Measurements from ENCODE around the gene COA5.

COA5 gene

DNA sequence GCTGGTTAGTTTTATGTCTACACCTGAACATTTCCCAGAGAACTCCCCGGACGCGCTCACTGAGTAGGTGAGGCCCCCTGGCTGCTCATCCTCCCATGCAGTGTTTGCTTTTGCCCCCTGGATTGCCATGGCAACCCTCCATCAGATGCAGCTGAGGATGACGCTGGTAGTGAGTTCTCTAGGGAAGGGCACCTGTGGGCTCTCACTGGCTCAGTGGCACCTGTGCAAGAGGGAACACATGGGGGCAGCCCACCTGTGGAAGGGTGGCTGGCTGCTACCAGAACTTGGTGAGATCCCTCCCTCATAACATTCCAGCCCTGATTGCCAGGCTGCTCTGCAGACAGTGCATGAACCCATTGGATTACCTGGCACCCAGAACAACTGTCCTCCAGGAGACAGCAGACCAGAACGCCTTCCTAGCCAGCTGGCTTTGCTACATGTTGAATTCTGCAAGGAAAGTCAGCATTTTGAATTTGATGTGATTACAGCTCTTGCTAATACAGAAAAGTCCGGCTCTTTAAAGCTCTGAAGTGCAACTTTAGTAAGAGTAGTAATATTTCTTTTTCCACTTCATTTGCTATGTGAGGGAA lies 21.7 kb downstream of the COA5 start:
- Histone ChIP-seq H3K79me2 (ENCODE audit: insufficient read depth, low read length) (no peaks in the 10 kb centered on the region), H3K9ac (ENCODE audit: low read length) (no peak overlapping the region), H3K9me2 (replicated peaks; ENCODE audit: insufficient read depth, low read length) (no peaks in the 10 kb centered on the region), H3K36me3 (ENCODE audit: low read length) (no peaks in the 10 kb centered on the region), H2AFZ (ENCODE audit: low read depth, low read length, severe bottlenecking) (no peak overlapping the region), H3K4me3 (ENCODE audit: insufficient read depth, low read length, poor library complexity, severe bottlenecking) (no peak overlapping the region), H3K27me3 (ENCODE audit: low read length) (no peaks in the 10 kb centered on the region), H3K4me2 (ENCODE audit: low read depth, low read length, poor library complexity, severe bottlenecking) (no peak overlapping the region), H3K27ac (ENCODE audit: low read depth, low read length) (no peak overlapping the region), H3K9me3 (ENCODE audit: insufficient read depth, low read length) (no peaks in the 10 kb centered on the region), H3F3A (ENCODE audit: insufficient read depth) (no peaks in the 10 kb centered on the region), H4K20me1 (ENCODE audit: low read depth, low read length) (no peaks in the 10 kb centered on the region)
- TF ChIP-seq, protein P1, sequence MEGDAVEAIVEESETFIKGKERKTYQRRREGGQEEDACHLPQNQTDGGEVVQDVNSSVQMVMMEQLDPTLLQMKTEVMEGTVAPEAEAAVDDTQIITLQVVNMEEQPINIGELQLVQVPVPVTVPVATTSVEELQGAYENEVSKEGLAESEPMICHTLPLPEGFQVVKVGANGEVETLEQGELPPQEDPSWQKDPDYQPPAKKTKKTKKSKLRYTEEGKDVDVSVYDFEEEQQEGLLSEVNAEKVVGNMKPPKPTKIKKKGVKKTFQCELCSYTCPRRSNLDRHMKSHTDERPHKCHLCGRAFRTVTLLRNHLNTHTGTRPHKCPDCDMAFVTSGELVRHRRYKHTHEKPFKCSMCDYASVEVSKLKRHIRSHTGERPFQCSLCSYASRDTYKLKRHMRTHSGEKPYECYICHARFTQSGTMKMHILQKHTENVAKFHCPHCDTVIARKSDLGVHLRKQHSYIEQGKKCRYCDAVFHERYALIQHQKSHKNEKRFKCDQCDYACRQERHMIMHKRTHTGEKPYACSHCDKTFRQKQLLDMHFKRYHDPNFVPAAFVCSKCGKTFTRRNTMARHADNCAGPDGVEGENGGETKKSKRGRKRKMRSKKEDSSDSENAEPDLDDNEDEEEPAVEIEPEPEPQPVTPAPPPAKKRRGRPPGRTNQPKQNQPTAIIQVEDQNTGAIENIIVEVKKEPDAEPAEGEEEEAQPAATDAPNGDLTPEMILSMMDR (IDR thresholded peaks at IDR 0.05; ENCODE audit: insufficient read depth, low read length, poor library complexity, severe bottlenecking) = no peak
- no peak for TF ChIP-seq EZH2phosphoT487 (conservative IDR thresholded peaks at IDR 0.05; ENCODE audit: low read length)

- H3K27me3 ChIP-seq (ENCODE audit: low read length) = no peaks in the 10 kb centered on the region
- no peaks in the 10 kb centered on the region for H3K36me3 ChIP-seq (ENCODE audit: low read length)
- no peaks in the 10 kb centered on the region for H3F3A ChIP-seq (ENCODE audit: insufficient read depth)
- no peaks in the 10 kb centered on the region for H3K9me3 ChIP-seq (ENCODE audit: insufficient read depth, low read length)
- no peaks in the 10 kb centered on the region for H3K79me2 ChIP-seq (ENCODE audit: insufficient read depth, low read length)
- no peak overlapping the region for H3K4me2 ChIP-seq (ENCODE audit: low read depth, low read length, poor library complexity, severe bottlenecking)
- no peak overlapping the region for H3K9ac ChIP-seq (ENCODE audit: low read length)
- TF ChIP-seq EZH2phosphoT487 (conservative IDR thresholded peaks at IDR 0.05; ENCODE audit: low read length) = no peak
- TF ChIP-seq, protein P1 (IDR thresholded peaks at IDR 0.05; ENCODE audit: insufficient read depth, low read length, poor library complexity, severe bottlenecking) = no peak
- H3K9me2 ChIP-seq (replicated peaks; ENCODE audit: insufficient read depth, low read length) = no peaks in the 10 kb centered on the region
- no peak overlapping the region for H2AFZ ChIP-seq (ENCODE audit: low read depth, low read length, severe bottlenecking)
- no peak overlapping the region for H3K27ac ChIP-seq (ENCODE audit: low read depth, low read length)
- no peaks in the 10 kb centered on the region for H4K20me1 ChIP-seq (ENCODE audit: low read depth, low read length)
- no peak overlapping the region for H3K4me3 ChIP-seq (ENCODE audit: insufficient read depth, low read length, poor library complexity, severe bottlenecking)
Observed at GRCh38 chr2:98585386-98585785, 22.9 kb downstream of the COA5 start.

- Histone ChIP-seq H3K79me2 (ENCODE audit: insufficient read depth, low read length) (no peaks in the 10 kb centered on the region), H2AFZ (ENCODE audit: low read depth, low read length, severe bottlenecking) (no peak overlapping the region), H3K27me3 (ENCODE audit: low read length) (no peaks in the 10 kb centered on the region), H3K36me3 (ENCODE audit: low read length) (no peaks in the 10 kb centered on the region), H3K9ac (ENCODE audit: low read length) (no peak overlapping the region), H3K4me2 (ENCODE audit: low read depth, low read length, poor library complexity, severe bottlenecking) (no peak overlapping the region), H3F3A (ENCODE audit: insufficient read depth) (no peaks in the 10 kb centered on the region), H4K20me1 (ENCODE audit: low read depth, low read length) (no peaks in the 10 kb centered on the region), H3K9me2 (replicated peaks; ENCODE audit: insufficient read depth, low read length) (no peaks in the 10 kb centered on the region), H3K4me3 (ENCODE audit: insufficient read depth, low read length, poor library complexity, severe bottlenecking) (no peak overlapping the region), H3K27ac (ENCODE audit: low read depth, low read length) (no peak overlapping the region), H3K9me3 (ENCODE audit: insufficient read depth, low read length) (no peaks in the 10 kb centered on the region)
- TF ChIP-seq, protein P1 (IDR thresholded peaks at IDR 0.05; ENCODE audit: insufficient read depth, low read length, poor library complexity, severe bottlenecking) = no peak
- TF ChIP-seq EZH2phosphoT487 (conservative IDR thresholded peaks at IDR 0.05; ENCODE audit: low read length) = no peak
Observed at GRCh38 chr2:98583816-98584618, 24.3 kb downstream of the COA5 start.

Data from SU-DHL-6 (cell line).